WTC11 (cell line): ENCODE measurements around the gene PITPNM2. TPM values are rescaled to one million over a fixed set of nuclear protein-coding genes. Genes with fewer than 3 reads are reported as not detected.

ENCODE experiments used
- ATAC-seq: fragments of 200-7000 bp; cut with Tn5 transposase; 2 replicates; pipeline ENCODE4 v1.10.0; 2021; ENCODE audit warnings: mild to moderate bottlenecking, moderate library complexity
- CTCF ChIA-PET: fragments of 300-600 bp; sonication (Branson Sonifier 250); formaldehyde crosslinking; loops from one replicate; lab custom pipeline; 2021; ENCODE audit warnings: antibody characterized with exemption; lab: Charles Lee
- POLR2A ChIA-PET: fragments of 350-600 bp; sonication (Branson Sonifier 250); formaldehyde crosslinking; loops from one replicate; lab custom pipeline; 2021; ENCODE audit warnings: antibody characterized with exemption; lab: Charles Lee
- DNase-seq: peaks from one replicate; pipeline ENCODE4 v3.0.0; 2021; ENCODE audit warnings: low spot score
- H3K27ac Mint-ChIP-seq: 2 replicates; pipeline ENCODE4 v1.8.0; 2021; ENCODE audit warnings: mixed read lengths
- H3K27me3 Mint-ChIP-seq: 2 replicates; pipeline ENCODE4 v1.8.0; 2021; ENCODE audit warnings: low read depth, mild to moderate bottlenecking, moderate library complexity, mixed read lengths
- H3K36me3 Mint-ChIP-seq: 2 replicates; pipeline ENCODE4 v1.8.0; 2021; ENCODE audit warnings: mixed read lengths
- H3K4me1 Mint-ChIP-seq: 2 replicates; pipeline ENCODE4 v1.8.0; 2022; ENCODE audit warnings: mixed read lengths
- H3K4me3 Mint-ChIP-seq: 2 replicates; pipeline ENCODE4 v1.8.0; 2021; ENCODE audit warnings: mild to moderate bottlenecking, moderate library complexity, mixed read lengths
- H3K9me3 Mint-ChIP-seq: 2 replicates; pipeline ENCODE4 v1.8.0; 2021; ENCODE audit warnings: mixed read lengths
- E2F4 ChIP-seq: sonication (generic); formaldehyde crosslinking; IDR thresholded peaks from 2 replicates; pipeline ENCODE4 v1.8.1; 2022; ENCODE audit warnings: low read depth, mild to moderate bottlenecking, moderate library complexity, missing genetic modification reagents, borderline replicate concordance
- ESRRA ChIP-seq: sonication (generic); formaldehyde crosslinking; IDR thresholded peaks from 2 replicates; pipeline ENCODE4 v1.8.1; 2022; ENCODE audit warnings: mild to moderate bottlenecking, missing genetic modification reagents, borderline replicate concordance
- ETV6 ChIP-seq: sonication (generic); formaldehyde crosslinking; IDR thresholded peaks from 2 replicates; pipeline ENCODE4 v1.8.1; 2022; ENCODE audit warnings: mild to moderate bottlenecking, missing genetic modification reagents
- FOXJ3 ChIP-seq: sonication (generic); formaldehyde crosslinking; IDR thresholded peaks from 2 replicates; pipeline ENCODE4 v1.9.0; 2021; ENCODE audit warnings: missing genetic modification reagents, mild to moderate bottlenecking, borderline replicate concordance
- FOXP1 ChIP-seq: sonication (generic); formaldehyde crosslinking; IDR thresholded peaks from 2 replicates; pipeline ENCODE4 v1.8.0; 2022; ENCODE audit warnings: missing genetic modification reagents, mild to moderate bottlenecking, moderate library complexity, borderline replicate concordance
- HMGA2 ChIP-seq: fragments of 250-450 bp; sonication (Bioruptor Pico); IDR thresholded peaks from 2 replicates; pipeline ENCODE4 v1.4.0; 2021; ENCODE audit warnings: mild to moderate bottlenecking, moderate library complexity
- MLX ChIP-seq: sonication (generic); formaldehyde crosslinking; IDR thresholded peaks from 2 replicates; pipeline ENCODE4 v1.8.1; 2023; ENCODE audit warnings: mild to moderate bottlenecking, missing genetic modification reagents, moderate library complexity
- NFATC4 ChIP-seq: fragments of 250-450 bp; sonication (Bioruptor Pico); IDR thresholded peaks from 2 replicates; pipeline ENCODE4 v1.9.0; 2021; ENCODE audit warnings: mild to moderate bottlenecking
- RORB ChIP-seq: fragments of 250-450 bp; sonication (Bioruptor Pico); IDR thresholded peaks from 2 replicates; pipeline ENCODE4 v1.9.0; 2021; ENCODE audit warnings: mild to moderate bottlenecking
- SP1 ChIP-seq: sonication (generic); formaldehyde crosslinking; conservative IDR thresholded peaks from 2 replicates; pipeline ENCODE4 v1.8.1; 2022; ENCODE audit warnings: missing genetic modification reagents
- TCF7 ChIP-seq: sonication (generic); formaldehyde crosslinking; IDR thresholded peaks from 2 replicates; pipeline ENCODE4 v1.8.0; 2022; ENCODE audit warnings: mild to moderate bottlenecking, low read depth, missing genetic modification reagents, moderate library complexity
- ZNF219 ChIP-seq: sonication (generic); formaldehyde crosslinking; IDR thresholded peaks from 2 replicates; pipeline ENCODE4 v1.8.0; 2023; ENCODE audit warnings: missing genetic modification reagents, mild to moderate bottlenecking, borderline replicate concordance
- ZNF232 ChIP-seq: sonication (generic); formaldehyde crosslinking; IDR thresholded peaks from 2 replicates; pipeline ENCODE4 v1.8.0; 2022; ENCODE audit warnings: mild to moderate bottlenecking, missing genetic modification reagents
- ZNF263 ChIP-seq: sonication (generic); formaldehyde crosslinking; IDR thresholded peaks from 2 replicates; pipeline ENCODE4 v1.8.1; 2022; ENCODE audit warnings: low read depth, mild to moderate bottlenecking, moderate library complexity, missing genetic modification reagents
- ZNF423 ChIP-seq: fragments of 250-450 bp; sonication (Bioruptor Pico); IDR thresholded peaks from 2 replicates; pipeline ENCODE4 v2.1.2; 2022; ENCODE audit warnings: mild to moderate bottlenecking, moderate library complexity
- ZNF671 ChIP-seq: fragments of 250-450 bp; sonication (Bioruptor Pico); IDR thresholded peaks from 2 replicates; pipeline ENCODE4 v1.8.0; 2021; ENCODE audit warnings: mild to moderate bottlenecking
- total RNA-seq: library from RNA; stranded (reverse); gene quantifications from 3 replicates; pipeline ENCODE4 v1.2.3, GENCODE V29; 2021
- TF ChIP-seq, protein P1 (sequence below): sonication (generic); formaldehyde crosslinking; IDR thresholded peaks from 2 replicates; pipeline ENCODE4 v1.8.1; 2023; ENCODE audit warnings: mild to moderate bottlenecking, missing genetic modification reagents
- TF ChIP-seq, protein P2 (sequence below): sonication (generic); formaldehyde crosslinking; IDR thresholded peaks from 2 replicates; pipeline ENCODE4 v1.8.1; 2022; ENCODE audit warnings: low read depth, missing genetic modification reagents, borderline replicate concordance
- TF ChIP-seq, protein P3 (sequence below): fragments of 200-600 bp; IDR thresholded peaks from 2 replicates; pipeline ENCODE4 v1.8.0; 2022; ENCODE audit warnings: antibody characterized with exemption
- TF ChIP-seq, protein P4 (sequence below): sonication (generic); formaldehyde crosslinking; IDR thresholded peaks from 2 replicates; pipeline ENCODE4 v1.8.1; 2023; ENCODE audit warnings: mild to moderate bottlenecking, missing genetic modification reagents, borderline replicate concordance
- TF ChIP-seq, protein P5 (sequence below): sonication (generic); formaldehyde crosslinking; IDR thresholded peaks from 2 replicates; pipeline ENCODE4 v1.8.0; 2023; ENCODE audit warnings: missing genetic modification reagents, mild to moderate bottlenecking, borderline replicate concordance

PITPNM2 gene
- total RNA-seq, 1 experiment from 2014 or later = 8.2 TPM

DNA sequence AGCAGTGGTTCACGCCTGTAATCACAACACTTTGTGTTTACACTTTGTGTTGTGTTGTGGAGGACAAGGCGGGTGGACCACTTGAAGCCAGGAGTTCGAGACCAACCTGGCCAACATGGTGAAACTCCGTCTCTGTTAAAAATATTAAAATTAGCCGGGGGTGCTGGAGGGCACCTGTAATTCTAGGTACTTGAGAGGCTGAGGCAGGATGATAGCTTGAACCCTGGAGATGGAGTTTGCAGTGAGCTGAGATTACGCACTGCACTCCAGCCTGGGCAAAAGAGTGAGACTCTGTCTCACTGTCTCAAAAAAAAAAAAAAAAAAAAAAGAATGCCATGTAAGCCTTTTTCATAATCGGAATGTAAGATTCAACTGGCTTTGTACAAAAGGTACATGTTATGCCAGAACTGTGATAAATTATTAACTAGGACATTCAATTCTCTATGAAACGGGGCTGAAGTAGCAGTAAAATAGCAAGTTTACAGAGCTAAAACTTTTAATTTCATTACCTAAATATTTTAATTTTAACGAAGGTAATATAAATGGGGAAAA is 13.9 kb upstream of the PITPNM2 start:
- no peak overlapping the region for H3K27ac Mint-ChIP-seq
- no peaks in the 10 kb centered on the region for H3K9me3 Mint-ChIP-seq
- TF ChIP-seq FOXJ3 (CRISPR knock-in tag) (no peak), TCF7 (CRISPR knock-in tag) (no peak), ESRRA (CRISPR knock-in tag) (no peak), HMGA2 (CRISPR knock-in tag) (no peak), SP1 (CRISPR knock-in tag) (no peak), ZNF671 (CRISPR knock-in tag) (no peak), ZNF263 (CRISPR knock-in tag) (no peak), ZNF232 (CRISPR knock-in tag) (no peak), RORB (no peak), FOXP1 (CRISPR knock-in tag) (no peak), E2F4 (CRISPR knock-in tag) (no peak)
- TF ChIP-seq, protein P1, sequence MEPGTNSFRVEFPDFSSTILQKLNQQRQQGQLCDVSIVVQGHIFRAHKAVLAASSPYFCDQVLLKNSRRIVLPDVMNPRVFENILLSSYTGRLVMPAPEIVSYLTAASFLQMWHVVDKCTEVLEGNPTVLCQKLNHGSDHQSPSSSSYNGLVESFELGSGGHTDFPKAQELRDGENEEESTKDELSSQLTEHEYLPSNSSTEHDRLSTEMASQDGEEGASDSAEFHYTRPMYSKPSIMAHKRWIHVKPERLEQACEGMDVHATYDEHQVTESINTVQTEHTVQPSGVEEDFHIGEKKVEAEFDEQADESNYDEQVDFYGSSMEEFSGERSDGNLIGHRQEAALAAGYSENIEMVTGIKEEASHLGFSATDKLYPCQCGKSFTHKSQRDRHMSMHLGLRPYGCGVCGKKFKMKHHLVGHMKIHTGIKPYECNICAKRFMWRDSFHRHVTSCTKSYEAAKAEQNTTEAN (CRISPR knock-in tag) = no peak
- TF ChIP-seq, protein P2, sequence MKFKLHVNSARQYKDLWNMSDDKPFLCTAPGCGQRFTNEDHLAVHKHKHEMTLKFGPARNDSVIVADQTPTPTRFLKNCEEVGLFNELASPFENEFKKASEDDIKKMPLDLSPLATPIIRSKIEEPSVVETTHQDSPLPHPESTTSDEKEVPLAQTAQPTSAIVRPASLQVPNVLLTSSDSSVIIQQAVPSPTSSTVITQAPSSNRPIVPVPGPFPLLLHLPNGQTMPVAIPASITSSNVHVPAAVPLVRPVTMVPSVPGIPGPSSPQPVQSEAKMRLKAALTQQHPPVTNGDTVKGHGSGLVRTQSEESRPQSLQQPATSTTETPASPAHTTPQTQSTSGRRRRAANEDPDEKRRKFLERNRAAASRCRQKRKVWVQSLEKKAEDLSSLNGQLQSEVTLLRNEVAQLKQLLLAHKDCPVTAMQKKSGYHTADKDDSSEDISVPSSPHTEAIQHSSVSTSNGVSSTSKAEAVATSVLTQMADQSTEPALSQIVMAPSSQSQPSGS = no peak
- TF ChIP-seq, protein P3, sequence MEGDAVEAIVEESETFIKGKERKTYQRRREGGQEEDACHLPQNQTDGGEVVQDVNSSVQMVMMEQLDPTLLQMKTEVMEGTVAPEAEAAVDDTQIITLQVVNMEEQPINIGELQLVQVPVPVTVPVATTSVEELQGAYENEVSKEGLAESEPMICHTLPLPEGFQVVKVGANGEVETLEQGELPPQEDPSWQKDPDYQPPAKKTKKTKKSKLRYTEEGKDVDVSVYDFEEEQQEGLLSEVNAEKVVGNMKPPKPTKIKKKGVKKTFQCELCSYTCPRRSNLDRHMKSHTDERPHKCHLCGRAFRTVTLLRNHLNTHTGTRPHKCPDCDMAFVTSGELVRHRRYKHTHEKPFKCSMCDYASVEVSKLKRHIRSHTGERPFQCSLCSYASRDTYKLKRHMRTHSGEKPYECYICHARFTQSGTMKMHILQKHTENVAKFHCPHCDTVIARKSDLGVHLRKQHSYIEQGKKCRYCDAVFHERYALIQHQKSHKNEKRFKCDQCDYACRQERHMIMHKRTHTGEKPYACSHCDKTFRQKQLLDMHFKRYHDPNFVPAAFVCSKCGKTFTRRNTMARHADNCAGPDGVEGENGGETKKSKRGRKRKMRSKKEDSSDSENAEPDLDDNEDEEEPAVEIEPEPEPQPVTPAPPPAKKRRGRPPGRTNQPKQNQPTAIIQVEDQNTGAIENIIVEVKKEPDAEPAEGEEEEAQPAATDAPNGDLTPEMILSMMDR = no peak
- TF ChIP-seq, protein P4, sequence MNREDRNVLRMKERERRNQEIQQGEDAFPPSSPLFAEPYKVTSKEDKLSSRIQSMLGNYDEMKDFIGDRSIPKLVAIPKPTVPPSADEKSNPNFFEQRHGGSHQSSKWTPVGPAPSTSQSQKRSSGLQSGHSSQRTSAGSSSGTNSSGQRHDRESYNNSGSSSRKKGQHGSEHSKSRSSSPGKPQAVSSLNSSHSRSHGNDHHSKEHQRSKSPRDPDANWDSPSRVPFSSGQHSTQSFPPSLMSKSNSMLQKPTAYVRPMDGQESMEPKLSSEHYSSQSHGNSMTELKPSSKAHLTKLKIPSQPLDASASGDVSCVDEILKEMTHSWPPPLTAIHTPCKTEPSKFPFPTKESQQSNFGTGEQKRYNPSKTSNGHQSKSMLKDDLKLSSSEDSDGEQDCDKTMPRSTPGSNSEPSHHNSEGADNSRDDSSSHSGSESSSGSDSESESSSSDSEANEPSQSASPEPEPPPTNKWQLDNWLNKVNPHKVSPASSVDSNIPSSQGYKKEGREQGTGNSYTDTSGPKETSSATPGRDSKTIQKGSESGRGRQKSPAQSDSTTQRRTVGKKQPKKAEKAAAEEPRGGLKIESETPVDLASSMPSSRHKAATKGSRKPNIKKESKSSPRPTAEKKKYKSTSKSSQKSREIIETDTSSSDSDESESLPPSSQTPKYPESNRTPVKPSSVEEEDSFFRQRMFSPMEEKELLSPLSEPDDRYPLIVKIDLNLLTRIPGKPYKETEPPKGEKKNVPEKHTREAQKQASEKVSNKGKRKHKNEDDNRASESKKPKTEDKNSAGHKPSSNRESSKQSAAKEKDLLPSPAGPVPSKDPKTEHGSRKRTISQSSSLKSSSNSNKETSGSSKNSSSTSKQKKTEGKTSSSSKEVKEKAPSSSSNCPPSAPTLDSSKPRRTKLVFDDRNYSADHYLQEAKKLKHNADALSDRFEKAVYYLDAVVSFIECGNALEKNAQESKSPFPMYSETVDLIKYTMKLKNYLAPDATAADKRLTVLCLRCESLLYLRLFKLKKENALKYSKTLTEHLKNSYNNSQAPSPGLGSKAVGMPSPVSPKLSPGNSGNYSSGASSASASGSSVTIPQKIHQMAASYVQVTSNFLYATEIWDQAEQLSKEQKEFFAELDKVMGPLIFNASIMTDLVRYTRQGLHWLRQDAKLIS (CRISPR knock-in tag) = no peak
- peaks cover 10% of the 10 kb centered on the region for H3K4me1 Mint-ChIP-seq
- H3K36me3 Mint-ChIP-seq = peaks cover 27% of the 10 kb centered on the region
- H3K27me3 Mint-ChIP-seq = no peaks in the 10 kb centered on the region
- CTCF ChIA-PET = no interaction called here
- POLR2A ChIA-PET = interaction anchor here (0.7 kb wide), 1 partner anchor 54 kb away, joined by 9 read pairs; no protein-coding TSS in a partner anchor
- no peak for ATAC-seq
- DNase-seq = no peak
- no peak overlapping the region for H3K4me3 Mint-ChIP-seq

GRCh38 chr12:123164222-123164621 is 13.3 kb upstream of the PITPNM2 start:
- peaks cover 27% of the 10 kb centered on the region for H3K36me3 Mint-ChIP-seq
- H3K27me3 Mint-ChIP-seq = no peaks in the 10 kb centered on the region
- POLR2A ChIA-PET = no interaction called here
- no peak overlapping the region for H3K4me3 Mint-ChIP-seq
- CTCF ChIA-PET = no interaction called here
- no peak overlapping the region for H3K27ac Mint-ChIP-seq
- DNase-seq = no peak
- ATAC-seq = no peak
- peaks cover 10% of the 10 kb centered on the region for H3K4me1 Mint-ChIP-seq
- H3K9me3 Mint-ChIP-seq = no peaks in the 10 kb centered on the region
- no peak for TF ChIP-seq ZNF423 (CRISPR knock-in tag)
- no peak for TF ChIP-seq NFATC4 (CRISPR knock-in tag)
- no peak for TF ChIP-seq MLX
- no peak for TF ChIP-seq ZNF219 (CRISPR knock-in tag)
- no peak for TF ChIP-seq ETV6 (CRISPR knock-in tag)
- TF ChIP-seq, protein P5, sequence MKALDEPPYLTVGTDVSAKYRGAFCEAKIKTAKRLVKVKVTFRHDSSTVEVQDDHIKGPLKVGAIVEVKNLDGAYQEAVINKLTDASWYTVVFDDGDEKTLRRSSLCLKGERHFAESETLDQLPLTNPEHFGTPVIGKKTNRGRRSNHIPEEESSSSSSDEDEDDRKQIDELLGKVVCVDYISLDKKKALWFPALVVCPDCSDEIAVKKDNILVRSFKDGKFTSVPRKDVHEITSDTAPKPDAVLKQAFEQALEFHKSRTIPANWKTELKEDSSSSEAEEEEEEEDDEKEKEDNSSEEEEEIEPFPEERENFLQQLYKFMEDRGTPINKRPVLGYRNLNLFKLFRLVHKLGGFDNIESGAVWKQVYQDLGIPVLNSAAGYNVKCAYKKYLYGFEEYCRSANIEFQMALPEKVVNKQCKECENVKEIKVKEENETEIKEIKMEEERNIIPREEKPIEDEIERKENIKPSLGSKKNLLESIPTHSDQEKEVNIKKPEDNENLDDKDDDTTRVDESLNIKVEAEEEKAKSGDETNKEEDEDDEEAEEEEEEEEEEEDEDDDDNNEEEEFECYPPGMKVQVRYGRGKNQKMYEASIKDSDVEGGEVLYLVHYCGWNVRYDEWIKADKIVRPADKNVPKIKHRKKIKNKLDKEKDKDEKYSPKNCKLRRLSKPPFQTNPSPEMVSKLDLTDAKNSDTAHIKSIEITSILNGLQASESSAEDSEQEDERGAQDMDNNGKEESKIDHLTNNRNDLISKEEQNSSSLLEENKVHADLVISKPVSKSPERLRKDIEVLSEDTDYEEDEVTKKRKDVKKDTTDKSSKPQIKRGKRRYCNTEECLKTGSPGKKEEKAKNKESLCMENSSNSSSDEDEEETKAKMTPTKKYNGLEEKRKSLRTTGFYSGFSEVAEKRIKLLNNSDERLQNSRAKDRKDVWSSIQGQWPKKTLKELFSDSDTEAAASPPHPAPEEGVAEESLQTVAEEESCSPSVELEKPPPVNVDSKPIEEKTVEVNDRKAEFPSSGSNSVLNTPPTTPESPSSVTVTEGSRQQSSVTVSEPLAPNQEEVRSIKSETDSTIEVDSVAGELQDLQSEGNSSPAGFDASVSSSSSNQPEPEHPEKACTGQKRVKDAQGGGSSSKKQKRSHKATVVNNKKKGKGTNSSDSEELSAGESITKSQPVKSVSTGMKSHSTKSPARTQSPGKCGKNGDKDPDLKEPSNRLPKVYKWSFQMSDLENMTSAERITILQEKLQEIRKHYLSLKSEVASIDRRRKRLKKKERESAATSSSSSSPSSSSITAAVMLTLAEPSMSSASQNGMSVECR (CRISPR knock-in tag) = no peak
